Astrocyte (in vitro differentiated cells and primary cell): ENCODE measurements around the gene CLDND1. TPM values are rescaled to one million over a fixed set of nuclear protein-coding genes. Genes with fewer than 3 reads are reported as not detected.

Experiments
- DNase-seq: peaks from one replicate; pipeline ENCODE4 v3.0.0-alpha.2; 2010; ENCODE audit warnings: low read depth
- FAIRE-seq: peaks from 2 replicates; lab custom pipeline; 2011; peaks lifted over from hg19 to GRCh38; lab: Jason Lieb, UNC
- H2AFZ ChIP-seq: 2 replicates; pipeline ENCODE4 v1.6.0; 2012; ENCODE audit warnings: low read depth, low read length, inconsistent platforms
- H3K27ac ChIP-seq: 2 replicates; pipeline ENCODE4 v1.5.1; 2011; ENCODE audit warnings: low read depth, low read length, inconsistent platforms
- H3K27me3 ChIP-seq: 2 replicates; pipeline ENCODE4 v1.6.0; 2011; ENCODE audit warnings: low read length, inconsistent platforms; ENCODE audit not compliant: insufficient read depth
- H3K36me3 ChIP-seq: 2 replicates; pipeline ENCODE4 v1.5.1; 2011; ENCODE audit warnings: low read length, inconsistent platforms; ENCODE audit not compliant: insufficient read depth
- H3K4me1 ChIP-seq: 2 replicates; pipeline ENCODE4 v1.5.1; 2011; ENCODE audit warnings: low read length, inconsistent platforms; ENCODE audit not compliant: insufficient read depth
- H3K4me2 ChIP-seq: 2 replicates; pipeline ENCODE4 v1.6.0; 2012; ENCODE audit warnings: low read length, inconsistent platforms
- H3K4me3 ChIP-seq: 2 replicates; pipeline ENCODE4 v1.5.1; 2011; ENCODE audit warnings: low read depth, mild to moderate bottlenecking, low read length, inconsistent platforms; ENCODE audit not compliant: insufficient read depth
- H3K79me2 ChIP-seq: 2 replicates; pipeline ENCODE4 v1.6.0; 2012; ENCODE audit warnings: mild to moderate bottlenecking, low read length, inconsistent platforms; ENCODE audit not compliant: insufficient read depth
- H3K9ac ChIP-seq: 2 replicates; pipeline ENCODE4 v1.6.0; 2012; ENCODE audit warnings: mild to moderate bottlenecking, low read length, inconsistent platforms
- H3K9me3 ChIP-seq: 2 replicates; pipeline ENCODE4 v1.5.1; 2012; ENCODE audit warnings: low read depth, mild to moderate bottlenecking, low read length, inconsistent platforms; ENCODE audit not compliant: insufficient read depth
- H4K20me1 ChIP-seq: 2 replicates; pipeline ENCODE4 v1.6.0; 2012; ENCODE audit warnings: low read length, inconsistent platforms; ENCODE audit not compliant: insufficient read depth
- H3K27ac Mint-ChIP-seq: one replicate; pipeline ENCODE4 v1.8.0; 2021; ENCODE audit warnings: mild to moderate bottlenecking, mixed read lengths; ENCODE audit not compliant: unreplicated experiment
- H3K27me3 Mint-ChIP-seq: one replicate; pipeline ENCODE4 v1.8.0; 2021; ENCODE audit warnings: low read depth, mixed read lengths; ENCODE audit not compliant: unreplicated experiment
- H3K36me3 Mint-ChIP-seq: one replicate; pipeline ENCODE4 v1.8.0; 2021; ENCODE audit warnings: low read depth, mixed read lengths; ENCODE audit not compliant: unreplicated experiment
- H3K4me1 Mint-ChIP-seq: one replicate; pipeline ENCODE4 v1.8.0; 2021; ENCODE audit warnings: low read depth, mixed read lengths; ENCODE audit not compliant: unreplicated experiment
- H3K4me3 Mint-ChIP-seq: one replicate; pipeline ENCODE4 v1.8.0; 2021; ENCODE audit warnings: mild to moderate bottlenecking, moderate library complexity, mixed read lengths; ENCODE audit not compliant: unreplicated experiment
- H3K9me3 Mint-ChIP-seq: one replicate; pipeline ENCODE4 v1.8.0; 2021; ENCODE audit warnings: mild to moderate bottlenecking, mixed read lengths; ENCODE audit not compliant: unreplicated experiment
- EZH2 ChIP-seq: IDR thresholded peaks from 2 replicates; pipeline ENCODE4 v1.6.1; 2012; ENCODE audit warnings: mild to moderate bottlenecking, low read length, inconsistent platforms; ENCODE audit not compliant: insufficient read depth
- total RNA-seq: library from RNA; stranded (reverse); gene quantifications from 2 replicates; pipeline ENCODE4 v1.2.1, GENCODE V29; 2021
- TF ChIP-seq, protein P1 (sequence below): IDR thresholded peaks from 2 replicates; pipeline ENCODE4 v1.5.1; 2011; ENCODE audit warnings: low read depth, mild to moderate bottlenecking, inconsistent platforms, low read length, moderate library complexity; ENCODE audit not compliant: insufficient read depth

CLDND1 gene
- total RNA-seq, 1 donor from 2014 or later, result 104 TPM

DNA sequence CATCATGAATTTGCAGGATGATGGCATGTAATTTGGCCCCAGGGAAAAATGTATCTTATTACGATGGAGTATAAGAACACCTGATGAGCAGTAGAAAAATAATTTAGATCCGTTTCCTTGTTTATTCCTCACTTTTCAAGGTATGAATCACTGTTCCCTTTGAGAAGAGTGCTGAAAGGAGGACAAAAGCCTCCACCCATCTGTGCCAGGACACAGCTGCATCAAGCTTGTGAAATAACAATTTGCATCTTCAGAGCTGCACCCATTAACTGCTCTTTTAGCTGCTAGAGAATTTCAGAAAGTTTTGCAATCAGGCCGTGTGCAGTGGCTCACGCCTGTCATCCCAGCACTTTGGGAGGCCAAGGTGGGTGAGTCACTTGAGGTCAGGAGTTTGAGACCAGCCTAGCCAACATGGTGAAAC, 9.6 kb downstream of the CLDND1 start:
- H2AFZ ChIP-seq, result no peak overlapping the region
- no peak overlapping the region for H3K9ac ChIP-seq
- DNase-seq (peak; percentile 17), FAIRE-seq (no peak)
- no peaks in the 10 kb centered on the region for H3K27me3 Mint-ChIP-seq
- peaks cover 1% of the 10 kb centered on the region for H3K36me3 Mint-ChIP-seq
- peaks cover 30% of the 10 kb centered on the region for H3K36me3 ChIP-seq
- H3K4me3 Mint-ChIP-seq, result no peak overlapping the region
- H4K20me1 ChIP-seq, result no peaks in the 10 kb centered on the region
- no peaks in the 10 kb centered on the region for H3K4me1 ChIP-seq
- no peak overlapping the region for H3K4me2 ChIP-seq
- H3K27ac Mint-ChIP-seq, result no peak overlapping the region
- TF ChIP-seq EZH2, result no peak
- TF ChIP-seq, protein P1, sequence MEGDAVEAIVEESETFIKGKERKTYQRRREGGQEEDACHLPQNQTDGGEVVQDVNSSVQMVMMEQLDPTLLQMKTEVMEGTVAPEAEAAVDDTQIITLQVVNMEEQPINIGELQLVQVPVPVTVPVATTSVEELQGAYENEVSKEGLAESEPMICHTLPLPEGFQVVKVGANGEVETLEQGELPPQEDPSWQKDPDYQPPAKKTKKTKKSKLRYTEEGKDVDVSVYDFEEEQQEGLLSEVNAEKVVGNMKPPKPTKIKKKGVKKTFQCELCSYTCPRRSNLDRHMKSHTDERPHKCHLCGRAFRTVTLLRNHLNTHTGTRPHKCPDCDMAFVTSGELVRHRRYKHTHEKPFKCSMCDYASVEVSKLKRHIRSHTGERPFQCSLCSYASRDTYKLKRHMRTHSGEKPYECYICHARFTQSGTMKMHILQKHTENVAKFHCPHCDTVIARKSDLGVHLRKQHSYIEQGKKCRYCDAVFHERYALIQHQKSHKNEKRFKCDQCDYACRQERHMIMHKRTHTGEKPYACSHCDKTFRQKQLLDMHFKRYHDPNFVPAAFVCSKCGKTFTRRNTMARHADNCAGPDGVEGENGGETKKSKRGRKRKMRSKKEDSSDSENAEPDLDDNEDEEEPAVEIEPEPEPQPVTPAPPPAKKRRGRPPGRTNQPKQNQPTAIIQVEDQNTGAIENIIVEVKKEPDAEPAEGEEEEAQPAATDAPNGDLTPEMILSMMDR, result no peak
- peaks cover 4% of the 10 kb centered on the region for H3K79me2 ChIP-seq
- no peaks in the 10 kb centered on the region for H3K27me3 ChIP-seq
- H3K9me3 ChIP-seq, result no peaks in the 10 kb centered on the region
- H3K4me3 ChIP-seq, result no peak overlapping the region
- H3K4me1 Mint-ChIP-seq, result no peaks in the 10 kb centered on the region
- H3K27ac ChIP-seq, result no peak overlapping the region
- no peaks in the 10 kb centered on the region for H3K9me3 Mint-ChIP-seq

DNA sequence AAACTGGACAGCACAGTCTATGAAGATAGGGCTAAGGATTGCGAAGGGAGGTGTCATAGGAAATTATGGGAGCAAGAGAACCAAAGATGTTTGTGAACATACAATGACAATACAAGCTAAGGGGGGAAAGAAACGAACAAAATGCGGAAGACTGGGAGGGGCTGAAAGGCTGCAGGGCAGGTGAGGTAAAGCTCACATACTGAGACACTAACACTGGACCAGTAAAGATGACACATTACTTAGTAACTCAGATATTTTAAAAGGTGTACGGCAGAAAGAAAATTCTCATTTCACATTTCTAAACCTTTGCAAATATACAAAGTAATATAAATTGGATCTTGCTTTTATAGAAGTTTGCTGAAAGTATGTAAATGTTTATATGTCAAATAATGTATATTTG, 10.1 kb downstream of the CLDND1 start:
- Mint-ChIP-seq H3K9me3 (no peaks in the 10 kb centered on the region), H3K4me3 (no peak overlapping the region)
- no peak for FAIRE-seq

DNA sequence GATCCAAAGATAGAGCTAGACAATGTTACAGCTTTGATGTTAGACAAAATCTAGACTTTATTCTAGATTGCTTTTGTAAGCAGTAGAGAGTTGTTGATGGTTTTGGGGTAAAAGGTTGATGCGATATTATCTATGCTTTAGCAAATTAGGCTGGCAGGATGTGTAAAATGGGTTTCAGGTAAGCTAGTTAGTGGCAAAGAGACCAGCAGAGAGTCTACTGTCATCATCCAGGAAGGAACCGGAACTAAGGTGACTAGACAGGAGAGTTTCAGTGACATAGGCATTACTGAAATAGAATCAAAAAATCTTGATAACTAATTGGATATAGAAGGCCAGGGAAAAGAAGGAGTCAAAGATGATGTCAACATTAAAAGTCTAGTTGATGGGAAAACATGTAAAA, 14.1 kb downstream of the CLDND1 start:
- Mint-ChIP-seq H3K36me3 (peaks cover 1% of the 10 kb centered on the region), H3K4me3 (no peak overlapping the region), H3K27ac (no peak overlapping the region), H3K27me3 (no peaks in the 10 kb centered on the region), H3K4me1 (no peaks in the 10 kb centered on the region), H3K9me3 (no peaks in the 10 kb centered on the region)
- no peak for FAIRE-seq
- H2AFZ ChIP-seq, result no peak overlapping the region
- no peaks in the 10 kb centered on the region for H3K9me3 ChIP-seq
- no peak for DNase-seq
- H3K4me2 ChIP-seq, result no peak overlapping the region
- no peaks in the 10 kb centered on the region for H3K27me3 ChIP-seq
- H3K4me1 ChIP-seq, result no peaks in the 10 kb centered on the region
- H4K20me1 ChIP-seq, result no peaks in the 10 kb centered on the region
- no peak for TF ChIP-seq EZH2
- TF ChIP-seq, protein P1, result no peak
- H3K79me2 ChIP-seq, result no peaks in the 10 kb centered on the region
- H3K9ac ChIP-seq, result no peak overlapping the region
- no peaks in the 10 kb centered on the region for H3K36me3 ChIP-seq
- H3K27ac ChIP-seq, result no peak overlapping the region
- no peak overlapping the region for H3K4me3 ChIP-seq

More for the DNA sequence above, 10.1 kb downstream of the CLDND1 start:
- Histone ChIP-seq H3K9me3 (no peaks in the 10 kb centered on the region), H3K27me3 (no peaks in the 10 kb centered on the region), H3K27ac (no peak overlapping the region), H3K36me3 (peaks cover 25% of the 10 kb centered on the region), H3K4me1 (no peaks in the 10 kb centered on the region), H3K79me2 (no peaks in the 10 kb centered on the region), H2AFZ (no peak overlapping the region), H4K20me1 (no peaks in the 10 kb centered on the region), H3K4me3 (no peak overlapping the region), H3K4me2 (no peak overlapping the region), H3K9ac (no peak overlapping the region)
- DNase-seq, result no peak
- Mint-ChIP-seq H3K27ac (no peak overlapping the region), H3K36me3 (peaks cover 1% of the 10 kb centered on the region), H3K4me1 (no peaks in the 10 kb centered on the region), H3K27me3 (no peaks in the 10 kb centered on the region)
- no peak for TF ChIP-seq EZH2
- TF ChIP-seq, protein P1, result no peak
